ENCODE results near the gene FSD1. TPM values are rescaled to one million over a fixed set of nuclear protein-coding genes. Genes with fewer than 3 reads are reported as not detected.

Gene FSD1
- total and polyA plus RNA-seq, 2 donors from 2014 or later, result 0.85 to 1.1 TPM

- Histone ChIP-seq H3K27ac (ENCODE audit: low read depth in 2 of 2, low read length in 2 of 2) (no peak overlapping the region), H3K4me3 (ENCODE audit: low read length in 3 of 3) (no peak overlapping the region), H3K4me1 (ENCODE audit: control insufficient read depth in 2 of 3, insufficient read depth in 2 of 3, low read depth in 1 of 3, low read length in 3 of 3) (peaks cover 0 to 69% (median 59%) of the 10 kb centered on the region in 3 donors), H3K9ac (ENCODE audit: low read length in 3 of 3) (no peak overlapping the region), H3K9me3 (ENCODE audit: control insufficient read depth in 2 of 3, insufficient read depth in 1 of 3, low read length in 3 of 3) (no peaks in the 10 kb centered on the region), H3K36me3 (ENCODE audit: control insufficient read depth in 2 of 3, insufficient read depth in 3 of 3, low read length in 3 of 3) (no peaks in the 10 kb centered on the region), H3K27me3 (ENCODE audit: control insufficient read depth, insufficient read depth, low read length) (no peaks in the 10 kb centered on the region)
- DNase-seq (peak in 3 of 5 donors; percentile 8 to 74 (median 38)), FAIRE-seq (no peak)
- intact Hi-C loops (cut with DNase I), result no loop called here
- TF ChIP-seq CTCF (IDR thresholded peaks at IDR 0.05; ENCODE audit: borderline replicate concordance, extremely low read depth, insufficient read depth), result no peak
Measured at GRCh38 chr19:4372165-4373012, 68.0 kb downstream of the FSD1 start.

GRCh38 chr19:4373013-4373367, 68.6 kb downstream of the FSD1 start:
- H3K4me3 ChIP-seq (ENCODE audit: low read length in 3 of 3), result no peak overlapping the region
- DNase-seq, result peak in 1 of 5 donors; percentile 8
- H3K4me1 ChIP-seq (ENCODE audit: control insufficient read depth in 2 of 3, insufficient read depth in 2 of 3, low read depth in 1 of 3, low read length in 3 of 3), result peaks cover 0 to 68% (median 54%) of the 10 kb centered on the region in 3 donors
- no peaks in the 10 kb centered on the region for H3K27me3 ChIP-seq (ENCODE audit: control insufficient read depth, insufficient read depth, low read length)
- intact Hi-C loops (cut with DNase I), result no loop called here
- H3K27ac ChIP-seq (ENCODE audit: low read depth in 2 of 2, low read length in 2 of 2), result peak overlapping the region; percentile 79 to 89
- FAIRE-seq, result no peak
- no peaks in the 10 kb centered on the region for H3K36me3 ChIP-seq (ENCODE audit: control insufficient read depth in 2 of 3, insufficient read depth in 3 of 3, low read length in 3 of 3)
- H3K9ac ChIP-seq (ENCODE audit: low read length in 3 of 3), result no peak overlapping the region
- no peaks in the 10 kb centered on the region for H3K9me3 ChIP-seq (ENCODE audit: control insufficient read depth in 2 of 3, insufficient read depth in 1 of 3, low read length in 3 of 3)
- no peak for TF ChIP-seq CTCF (IDR thresholded peaks at IDR 0.05; ENCODE audit: borderline replicate concordance, extremely low read depth, insufficient read depth)

Other genes starting within 250 kb of the FSD1 start
- gene ZBTB7A, start 237.7 kb upstream of the FSD1 start, total RNA-seq, result 53.2 TPM
- gene ZBTB7A, start 237.7 kb upstream of the FSD1 start, polyA plus RNA-seq (ENCODE audit: insufficient read depth, low read depth, low replicate concordance), result 8.9 TPM
- 105 TPM for gene MAP2K2, start 180.5 kb upstream of the FSD1 start, total RNA-seq
- gene MAP2K2, start 180.5 kb upstream of the FSD1 start, polyA plus RNA-seq (ENCODE audit: insufficient read depth, low read depth, low replicate concordance), result 138 TPM
- gene CREB3L3, start 151.0 kb upstream of the FSD1 start, total RNA-seq, result not detected
- gene CREB3L3, start 151.0 kb upstream of the FSD1 start, polyA plus RNA-seq (ENCODE audit: insufficient read depth, low read depth, low replicate concordance), result 7.4 TPM
- 27.3 TPM for gene SIRT6, start 122.0 kb upstream of the FSD1 start, total RNA-seq
- 27.0 TPM for gene SIRT6, start 122.0 kb upstream of the FSD1 start, polyA plus RNA-seq (ENCODE audit: insufficient read depth, low read depth, low replicate concordance)
- gene ANKRD24, start 121.9 kb upstream of the FSD1 start, total RNA-seq, result 0.72 TPM
- gene ANKRD24, start 121.9 kb upstream of the FSD1 start, polyA plus RNA-seq (ENCODE audit: insufficient read depth, low read depth, low replicate concordance), result 1.8 TPM
- 8.3 TPM for gene EBI3, start 75.1 kb upstream of the FSD1 start, total RNA-seq
- 1.5 TPM for gene EBI3, start 75.1 kb upstream of the FSD1 start, polyA plus RNA-seq (ENCODE audit: insufficient read depth, low read depth, low replicate concordance)
- 22.5 TPM for gene YJU2, start 57.5 kb upstream of the FSD1 start, total RNA-seq
- 26.0 TPM for gene YJU2, start 57.5 kb upstream of the FSD1 start, polyA plus RNA-seq (ENCODE audit: insufficient read depth, low read depth, low replicate concordance)
- not detected for gene SHD, start 25.3 kb upstream of the FSD1 start, total RNA-seq
- gene SHD, start 25.3 kb upstream of the FSD1 start, polyA plus RNA-seq (ENCODE audit: insufficient read depth, low read depth, low replicate concordance), result not detected
- gene TMIGD2, start 2.2 kb upstream of the FSD1 start, total RNA-seq, result 0.47 TPM
- not detected for gene TMIGD2, start 2.2 kb upstream of the FSD1 start, polyA plus RNA-seq (ENCODE audit: insufficient read depth, low read depth, low replicate concordance)
- gene STAP2, start 34.2 kb downstream of the FSD1 start, total RNA-seq, result 32.3 TPM
- gene STAP2, start 34.2 kb downstream of the FSD1 start, polyA plus RNA-seq (ENCODE audit: insufficient read depth, low read depth, low replicate concordance), result 61.5 TPM
- gene MPND, start 39.0 kb downstream of the FSD1 start, total RNA-seq, result 24.1 TPM
- gene MPND, start 39.0 kb downstream of the FSD1 start, polyA plus RNA-seq (ENCODE audit: insufficient read depth, low read depth, low replicate concordance), result 43.5 TPM
- 52.7 TPM for gene SH3GL1, start 95.9 kb downstream of the FSD1 start, total RNA-seq
- 34.8 TPM for gene SH3GL1, start 95.9 kb downstream of the FSD1 start, polyA plus RNA-seq (ENCODE audit: insufficient read depth, low read depth, low replicate concordance)
- 10.0 TPM for gene CHAF1A, start 98.0 kb downstream of the FSD1 start, total RNA-seq
- gene CHAF1A, start 98.0 kb downstream of the FSD1 start, polyA plus RNA-seq (ENCODE audit: insufficient read depth, low read depth, low replicate concordance), result 2.7 TPM
- gene UBXN6, start 153.2 kb downstream of the FSD1 start, total RNA-seq, result 110 TPM
- 177 TPM for gene UBXN6, start 153.2 kb downstream of the FSD1 start, polyA plus RNA-seq (ENCODE audit: insufficient read depth, low read depth, low replicate concordance)
- 37.8 TPM for gene HDGFL2, start 167.7 kb downstream of the FSD1 start, total RNA-seq
- 38.8 TPM for gene HDGFL2, start 167.7 kb downstream of the FSD1 start, polyA plus RNA-seq (ENCODE audit: insufficient read depth, low read depth, low replicate concordance)
- gene PLIN4, start 213.9 kb downstream of the FSD1 start, total RNA-seq, result 2.2 TPM
- 1.6 TPM for gene PLIN4, start 213.9 kb downstream of the FSD1 start, polyA plus RNA-seq (ENCODE audit: insufficient read depth, low read depth, low replicate concordance)
- gene PLIN5, start 230.6 kb downstream of the FSD1 start, total RNA-seq, result 30.7 TPM
- gene PLIN5, start 230.6 kb downstream of the FSD1 start, polyA plus RNA-seq (ENCODE audit: insufficient read depth, low read depth, low replicate concordance), result 21.2 TPM
- gene LRG1, start 235.4 kb downstream of the FSD1 start, total RNA-seq, result 26.4 TPM
- gene LRG1, start 235.4 kb downstream of the FSD1 start, polyA plus RNA-seq (ENCODE audit: insufficient read depth, low read depth, low replicate concordance), result 2.2 TPM